HepG2 (cell line): ENCODE measurements around the gene GNG5. TPM values are rescaled to one million over a fixed set of nuclear protein-coding genes. Genes with fewer than 3 reads are reported as not detected.

Experiments used
- CCDC6 ChIP-seq: sonication (generic); formaldehyde crosslinking; IDR thresholded peaks from 2 replicates; pipeline ENCODE4 v1.8.1; 2022; ENCODE audit warnings: mild to moderate bottlenecking, missing genetic modification reagents, moderate library complexity
- CENPT ChIP-seq: sonication (generic); formaldehyde crosslinking; IDR thresholded peaks from 2 replicates; pipeline ENCODE4 v1.8.0; 2022; ENCODE audit warnings: low read depth, mild to moderate bottlenecking, moderate library complexity, missing genetic modification reagents
- ELF1 ChIP-seq: sonication (generic); formaldehyde crosslinking; IDR thresholded peaks from 2 replicates; pipeline ENCODE4 v1.4.0; 2020; ENCODE audit warnings: missing genetic modification reagents
- MIER2 ChIP-seq: IDR thresholded peaks from 2 replicates; pipeline ENCODE4 v1.6.1; 2016; ENCODE audit warnings: missing biosample characterization, missing genetic modification reagents
- RFX1 ChIP-seq: fragments of 450-650 bp; IDR thresholded peaks from 2 replicates; pipeline ENCODE4 v1.6.1; 2017
- SNAPC2 ChIP-seq: sonication (generic); formaldehyde crosslinking; IDR thresholded peaks from 2 replicates; pipeline ENCODE4 v1.8.1; 2022; ENCODE audit warnings: mild to moderate bottlenecking, missing genetic modification reagents
- ZFX ChIP-seq: sonication (generic); formaldehyde crosslinking; IDR thresholded peaks from 2 replicates; pipeline ENCODE4 v1.4.0; 2020; ENCODE audit warnings: mild to moderate bottlenecking, low read depth, missing genetic modification reagents, moderate library complexity
- ZNF17 ChIP-seq: sonication (generic); formaldehyde crosslinking; IDR thresholded peaks from 2 replicates; pipeline ENCODE4 v1.5.0; 2020; ENCODE audit warnings: mild to moderate bottlenecking, missing genetic modification reagents
- ZNF232 ChIP-seq: sonication (generic); formaldehyde crosslinking; IDR thresholded peaks from 2 replicates; pipeline ENCODE4 v1.4.0; 2020; ENCODE audit warnings: missing genetic modification reagents, borderline replicate concordance
- ZNF253 ChIP-seq: sonication (generic); formaldehyde crosslinking; IDR thresholded peaks from 2 replicates; pipeline ENCODE4 v1.8.0; 2022; ENCODE audit warnings: mild to moderate bottlenecking, missing genetic modification reagents, borderline replicate concordance
- ZNF674 ChIP-seq: sonication (generic); formaldehyde crosslinking; IDR thresholded peaks from 2 replicates; pipeline ENCODE4 v1.5.0; 2020; ENCODE audit warnings: low read depth, mild to moderate bottlenecking, missing genetic modification reagents
- ZNF790 ChIP-seq: sonication (generic); formaldehyde crosslinking; IDR thresholded peaks from 2 replicates; pipeline ENCODE4 v1.8.0; 2022; ENCODE audit warnings: missing genetic modification reagents, mild to moderate bottlenecking, borderline replicate concordance
- ZNF879 ChIP-seq: sonication (generic); formaldehyde crosslinking; IDR thresholded peaks from 2 replicates; pipeline ENCODE4 v1.8.1; 2023; ENCODE audit warnings: missing genetic modification reagents
- polyA plus RNA-seq, 8 experiments: library from polyadenylated mRNA; depleted of rRNA in 3 of 8; stranded (reverse) in 7 of 8; unstranded in 1 of 8; fragments of >200 nt; fragmentation: Illumina TruSeq in 4 of 8; extraction: Trizol in 4 of 8; gene quantifications; 2 replicates each; pipeline versions ENCODE4 v1.2.1 to v1.2.3, GENCODE V29; 2011 to 2016; ENCODE audit warnings: low read depth in 4 of 8, missing spikeins in 1 of 8, mixed read lengths in 1 of 8; ENCODE audit not compliant: insufficient read depth in 1 of 8
- total RNA-seq, 5 experiments: library from RNA; depleted of rRNA; stranded (reverse); fragments of >200 nt; fragmentation: Illumina TruSeq; extraction: Trizol; gene quantifications; 2 replicates each; pipeline ENCODE4 v1.2.3, GENCODE V29; 2016; ENCODE audit warnings: low read depth in 1 of 5
- TF ChIP-seq, protein P1 (sequence below): sonication (generic); formaldehyde crosslinking; IDR thresholded peaks from 2 replicates; pipeline ENCODE4 v1.8.0; 2022; ENCODE audit warnings: missing genetic modification reagents, mild to moderate bottlenecking, inconsistent platforms, borderline replicate concordance
- TF ChIP-seq, protein P2 (sequence below): sonication (generic); formaldehyde crosslinking; IDR thresholded peaks from 2 replicates; pipeline ENCODE4 v1.4.0; 2020; ENCODE audit warnings: missing genetic modification reagents, borderline replicate concordance
- TF ChIP-seq, protein P3 (sequence below): fragments of 450-650 bp; IDR thresholded peaks from 2 replicates; pipeline ENCODE4 v1.6.1; 2017
- TF ChIP-seq, protein P4 (sequence below): sonication (generic); formaldehyde crosslinking; conservative IDR thresholded peaks from 2 replicates; pipeline ENCODE4 v1.8.0; 2022; ENCODE audit warnings: mild to moderate bottlenecking, moderate library complexity, missing genetic modification reagents
- TF ChIP-seq, protein P5 (sequence below): sonication (generic); formaldehyde crosslinking; IDR thresholded peaks from 2 replicates; pipeline ENCODE4 v1.5.1; 2020; ENCODE audit warnings: missing genetic modification reagents, mild to moderate bottlenecking, borderline replicate concordance

GNG5 gene
- total and polyA plus RNA-seq, 2 of the 13 experiments (the other 11 are each of a cell fraction or from before 2014, with no cell fraction given), result 103 to 137 TPM

DNA sequence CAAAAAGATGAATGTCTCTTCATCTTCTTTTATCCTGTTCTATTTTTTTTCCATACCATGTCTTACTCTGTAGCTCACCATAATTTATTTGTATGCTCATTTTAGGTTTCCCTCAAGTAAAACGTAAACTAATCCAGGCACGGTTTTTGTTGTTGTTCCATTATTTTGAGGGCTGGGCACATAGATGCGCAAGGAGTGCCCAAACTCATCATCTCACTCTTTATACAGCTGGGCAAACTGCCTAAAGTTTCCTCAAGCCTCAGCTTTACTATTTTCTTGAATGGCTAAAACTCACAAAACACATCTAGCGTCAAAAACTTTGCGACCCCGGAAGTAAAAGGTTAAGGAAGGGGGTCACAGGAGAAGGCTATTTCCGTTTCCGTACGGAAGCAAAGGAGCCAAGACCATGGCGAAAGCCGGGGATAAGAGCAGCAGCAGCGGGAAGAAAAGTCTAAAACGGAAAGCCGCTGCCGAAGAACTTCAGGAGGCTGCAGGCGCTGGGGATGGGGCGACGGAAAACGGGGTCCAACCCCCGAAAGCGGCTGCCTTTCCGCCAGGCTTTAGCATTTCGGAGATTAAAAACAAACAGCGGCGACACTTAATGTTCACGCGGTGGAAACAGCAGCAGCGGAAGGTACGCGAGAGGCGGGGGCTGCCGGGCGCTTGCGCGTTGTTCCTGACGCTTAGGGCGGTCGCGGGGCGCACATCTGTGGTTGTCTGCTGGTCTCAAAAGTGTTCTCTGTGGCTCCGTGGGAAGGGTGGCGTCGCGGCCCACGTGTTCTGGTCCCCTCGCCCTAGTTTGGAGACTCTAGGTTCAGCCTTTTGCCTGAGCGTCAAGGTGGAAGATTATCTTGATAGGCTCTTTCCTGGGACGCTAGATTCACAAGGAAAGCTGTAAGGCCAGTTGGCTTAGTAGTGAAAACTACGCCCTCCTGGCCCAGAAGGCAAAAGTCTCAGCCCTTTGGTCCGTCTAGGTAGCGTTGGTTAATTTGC is 27.2 kb downstream of the GNG5 start, which contains the start of gene RPF1 (continued):
- TF ChIP-seq RFX1 (no peak), ZNF253 (CRISPR knock-in tag) (no peak), ZNF232 (CRISPR knock-in tag) (no peak; the same call in 1 of the 2 replicates), ZNF879 (no peak), ZNF790 (CRISPR knock-in tag) (no peak), ZNF17 (no peak), CCDC6 (CRISPR knock-in tag) (no peak), ZFX (CRISPR knock-in tag) (peak; percentile 57), CENPT (CRISPR knock-in tag) (no peak), MIER2 (CRISPR knock-in tag) (no peak; the same call in 1 of the 2 replicates), ZNF674 (CRISPR knock-in tag) (no peak), SNAPC2 (CRISPR knock-in tag) (no peak), ELF1 (CRISPR knock-in tag) (peak; percentile 93)
- TF ChIP-seq, protein P1, sequence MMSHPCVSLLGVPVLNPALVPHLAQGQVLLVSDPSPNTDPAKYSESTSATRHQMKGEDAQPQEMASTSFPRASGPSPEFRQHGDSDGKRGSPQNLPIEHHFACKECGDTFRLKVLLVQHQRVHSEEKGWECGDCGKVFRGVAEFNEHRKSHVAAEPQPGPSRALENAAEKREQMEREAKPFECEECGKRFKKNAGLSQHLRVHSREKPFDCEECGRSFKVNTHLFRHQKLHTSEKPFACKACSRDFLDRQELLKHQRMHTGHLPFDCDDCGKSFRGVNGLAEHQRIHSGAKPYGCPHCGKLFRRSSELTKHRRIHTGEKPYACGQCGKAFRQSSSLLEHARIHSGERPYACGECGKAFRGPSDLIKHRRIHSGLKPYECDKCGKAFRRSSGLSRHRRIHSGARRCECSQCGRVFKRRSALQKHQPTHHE, result 0 out of 2 replicates have a peak, but pooled peaks have one; percentile 73
- TF ChIP-seq, protein P2, sequence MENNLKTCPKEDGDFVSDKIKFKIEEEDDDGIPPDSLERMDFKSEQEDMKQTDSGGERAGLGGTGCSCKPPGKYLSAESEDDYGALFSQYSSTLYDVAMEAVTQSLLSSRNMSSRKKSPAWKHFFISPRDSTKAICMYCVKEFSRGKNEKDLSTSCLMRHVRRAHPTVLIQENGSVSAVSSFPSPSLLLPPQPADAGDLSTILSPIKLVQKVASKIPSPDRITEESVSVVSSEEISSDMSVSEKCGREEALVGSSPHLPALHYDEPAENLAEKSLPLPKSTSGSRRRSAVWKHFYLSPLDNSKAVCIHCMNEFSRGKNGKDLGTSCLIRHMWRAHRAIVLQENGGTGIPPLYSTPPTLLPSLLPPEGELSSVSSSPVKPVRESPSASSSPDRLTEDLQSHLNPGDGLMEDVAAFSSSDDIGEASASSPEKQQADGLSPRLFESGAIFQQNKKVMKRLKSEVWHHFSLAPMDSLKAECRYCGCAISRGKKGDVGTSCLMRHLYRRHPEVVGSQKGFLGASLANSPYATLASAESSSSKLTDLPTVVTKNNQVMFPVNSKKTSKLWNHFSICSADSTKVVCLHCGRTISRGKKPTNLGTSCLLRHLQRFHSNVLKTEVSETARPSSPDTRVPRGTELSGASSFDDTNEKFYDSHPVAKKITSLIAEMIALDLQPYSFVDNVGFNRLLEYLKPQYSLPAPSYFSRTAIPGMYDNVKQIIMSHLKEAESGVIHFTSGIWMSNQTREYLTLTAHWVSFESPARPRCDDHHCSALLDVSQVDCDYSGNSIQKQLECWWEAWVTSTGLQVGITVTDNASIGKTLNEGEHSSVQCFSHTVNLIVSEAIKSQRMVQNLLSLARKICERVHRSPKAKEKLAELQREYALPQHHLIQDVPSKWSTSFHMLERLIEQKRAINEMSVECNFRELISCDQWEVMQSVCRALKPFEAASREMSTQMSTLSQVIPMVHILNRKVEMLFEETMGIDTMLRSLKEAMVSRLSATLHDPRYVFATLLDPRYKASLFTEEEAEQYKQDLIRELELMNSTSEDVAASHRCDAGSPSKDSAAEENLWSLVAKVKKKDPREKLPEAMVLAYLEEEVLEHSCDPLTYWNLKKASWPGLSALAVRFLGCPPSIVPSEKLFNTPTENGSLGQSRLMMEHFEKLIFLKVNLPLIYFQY (CRISPR knock-in tag), result peak; percentile 30; the same call in 1 of the 2 replicates
- TF ChIP-seq, protein P3, sequence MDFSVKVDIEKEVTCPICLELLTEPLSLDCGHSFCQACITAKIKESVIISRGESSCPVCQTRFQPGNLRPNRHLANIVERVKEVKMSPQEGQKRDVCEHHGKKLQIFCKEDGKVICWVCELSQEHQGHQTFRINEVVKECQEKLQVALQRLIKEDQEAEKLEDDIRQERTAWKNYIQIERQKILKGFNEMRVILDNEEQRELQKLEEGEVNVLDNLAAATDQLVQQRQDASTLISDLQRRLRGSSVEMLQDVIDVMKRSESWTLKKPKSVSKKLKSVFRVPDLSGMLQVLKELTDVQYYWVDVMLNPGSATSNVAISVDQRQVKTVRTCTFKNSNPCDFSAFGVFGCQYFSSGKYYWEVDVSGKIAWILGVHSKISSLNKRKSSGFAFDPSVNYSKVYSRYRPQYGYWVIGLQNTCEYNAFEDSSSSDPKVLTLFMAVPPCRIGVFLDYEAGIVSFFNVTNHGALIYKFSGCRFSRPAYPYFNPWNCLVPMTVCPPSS, result no peak
- TF ChIP-seq, protein P4, sequence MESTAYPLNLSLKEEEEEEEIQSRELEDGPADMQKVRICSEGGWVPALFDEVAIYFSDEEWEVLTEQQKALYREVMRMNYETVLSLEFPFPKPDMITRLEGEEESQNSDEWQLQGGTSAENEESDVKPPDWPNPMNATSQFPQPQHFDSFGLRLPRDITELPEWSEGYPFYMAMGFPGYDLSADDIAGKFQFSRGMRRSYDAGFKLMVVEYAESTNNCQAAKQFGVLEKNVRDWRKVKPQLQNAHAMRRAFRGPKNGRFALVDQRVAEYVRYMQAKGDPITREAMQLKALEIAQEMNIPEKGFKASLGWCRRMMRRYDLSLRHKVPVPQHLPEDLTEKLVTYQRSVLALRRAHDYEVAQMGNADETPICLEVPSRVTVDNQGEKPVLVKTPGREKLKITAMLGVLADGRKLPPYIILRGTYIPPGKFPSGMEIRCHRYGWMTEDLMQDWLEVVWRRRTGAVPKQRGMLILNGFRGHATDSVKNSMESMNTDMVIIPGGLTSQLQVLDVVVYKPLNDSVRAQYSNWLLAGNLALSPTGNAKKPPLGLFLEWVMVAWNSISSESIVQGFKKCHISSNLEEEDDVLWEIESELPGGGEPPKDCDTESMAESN, result peak; percentile 37; the same call in 1 of the 2 replicates
- TF ChIP-seq, protein P5, sequence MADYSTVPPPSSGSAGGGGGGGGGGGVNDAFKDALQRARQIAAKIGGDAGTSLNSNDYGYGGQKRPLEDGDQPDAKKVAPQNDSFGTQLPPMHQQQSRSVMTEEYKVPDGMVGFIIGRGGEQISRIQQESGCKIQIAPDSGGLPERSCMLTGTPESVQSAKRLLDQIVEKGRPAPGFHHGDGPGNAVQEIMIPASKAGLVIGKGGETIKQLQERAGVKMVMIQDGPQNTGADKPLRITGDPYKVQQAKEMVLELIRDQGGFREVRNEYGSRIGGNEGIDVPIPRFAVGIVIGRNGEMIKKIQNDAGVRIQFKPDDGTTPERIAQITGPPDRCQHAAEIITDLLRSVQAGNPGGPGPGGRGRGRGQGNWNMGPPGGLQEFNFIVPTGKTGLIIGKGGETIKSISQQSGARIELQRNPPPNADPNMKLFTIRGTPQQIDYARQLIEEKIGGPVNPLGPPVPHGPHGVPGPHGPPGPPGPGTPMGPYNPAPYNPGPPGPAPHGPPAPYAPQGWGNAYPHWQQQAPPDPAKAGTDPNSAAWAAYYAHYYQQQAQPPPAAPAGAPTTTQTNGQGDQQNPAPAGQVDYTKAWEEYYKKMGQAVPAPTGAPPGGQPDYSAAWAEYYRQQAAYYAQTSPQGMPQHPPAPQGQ (CRISPR knock-in tag), result no peak
